ENCODE results near the gene CA11.

CA11 gene

DNA sequence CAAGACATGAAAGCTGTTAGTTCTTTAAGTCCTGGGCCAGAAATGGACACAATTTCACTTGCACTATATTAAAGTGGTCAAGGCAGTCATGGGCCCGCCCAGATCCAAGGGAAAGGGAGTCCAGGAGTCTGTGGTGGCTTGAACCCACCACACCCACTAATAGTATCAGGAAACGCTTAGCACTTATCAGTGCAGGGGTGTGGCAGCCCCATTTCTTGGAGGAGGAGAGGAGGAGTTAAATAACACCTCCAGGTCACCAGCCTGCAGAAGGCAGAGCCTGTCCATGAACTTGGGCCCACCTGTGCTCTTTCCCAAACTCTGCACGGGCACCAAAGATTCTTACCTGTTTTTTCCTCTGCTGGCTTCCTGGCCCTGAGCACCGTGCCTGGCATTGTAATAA is 32.2 kb upstream of the CA11 start:
- no peaks in the 10 kb centered on the region for H3K36me3 ChIP-seq (ENCODE audit: control insufficient read depth in 2 of 2, insufficient read depth in 2 of 2, low read length in 2 of 2)
- H3K27me3 ChIP-seq (ENCODE audit: control insufficient read depth in 1 of 2, insufficient read depth in 2 of 2, low read length in 2 of 2) = no peaks in the 10 kb centered on the region
- no peak overlapping the region for H3K9ac ChIP-seq (ENCODE audit: low read length in 2 of 2)
- no peak overlapping the region for H3K27ac ChIP-seq (ENCODE audit: low read length)
- no peak overlapping the region for H3K4me3 ChIP-seq (ENCODE audit: low read length in 2 of 2)
- peaks cover 12% of the 10 kb centered on the region for H3K4me1 ChIP-seq (ENCODE audit: control insufficient read depth, insufficient read depth, low read length)
- no peaks in the 10 kb centered on the region for H3K9me3 ChIP-seq (ENCODE audit: control insufficient read depth in 2 of 2, low read length in 2 of 2)

DNA sequence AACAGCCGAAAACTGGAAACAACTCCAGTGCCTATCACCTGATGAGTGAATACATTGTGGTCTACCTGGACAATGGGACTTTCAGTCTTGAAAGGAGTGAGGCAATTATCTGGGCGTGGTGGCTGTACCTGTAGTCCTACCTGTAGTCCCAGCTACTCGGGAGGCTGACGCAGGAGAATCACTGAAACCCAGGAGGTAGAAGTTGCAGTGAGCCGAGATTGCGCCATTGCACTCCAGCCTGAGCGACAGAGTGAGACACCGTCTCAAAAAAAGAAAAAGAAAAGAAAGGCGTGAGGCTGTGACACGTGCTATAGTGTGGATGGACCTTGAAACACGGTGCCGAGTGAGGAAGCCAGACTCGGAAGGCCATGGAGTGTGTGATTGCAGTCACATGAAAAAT is 30.9 kb upstream of the CA11 start:
- Histone ChIP-seq H3K27ac (ENCODE audit: low read length) (no peak overlapping the region), H3K27me3 (ENCODE audit: control insufficient read depth in 1 of 2, insufficient read depth in 2 of 2, low read length in 2 of 2) (no peaks in the 10 kb centered on the region), H3K9me3 (ENCODE audit: control insufficient read depth in 2 of 2, low read length in 2 of 2) (no peaks in the 10 kb centered on the region), H3K4me1 (ENCODE audit: control insufficient read depth, insufficient read depth, low read length) (peaks cover 12% of the 10 kb centered on the region), H3K4me3 (ENCODE audit: low read length in 2 of 2) (no peak overlapping the region), H3K9ac (ENCODE audit: low read length in 2 of 2) (no peak overlapping the region), H3K36me3 (ENCODE audit: control insufficient read depth in 2 of 2, insufficient read depth in 2 of 2, low read length in 2 of 2) (no peaks in the 10 kb centered on the region)

DNA sequence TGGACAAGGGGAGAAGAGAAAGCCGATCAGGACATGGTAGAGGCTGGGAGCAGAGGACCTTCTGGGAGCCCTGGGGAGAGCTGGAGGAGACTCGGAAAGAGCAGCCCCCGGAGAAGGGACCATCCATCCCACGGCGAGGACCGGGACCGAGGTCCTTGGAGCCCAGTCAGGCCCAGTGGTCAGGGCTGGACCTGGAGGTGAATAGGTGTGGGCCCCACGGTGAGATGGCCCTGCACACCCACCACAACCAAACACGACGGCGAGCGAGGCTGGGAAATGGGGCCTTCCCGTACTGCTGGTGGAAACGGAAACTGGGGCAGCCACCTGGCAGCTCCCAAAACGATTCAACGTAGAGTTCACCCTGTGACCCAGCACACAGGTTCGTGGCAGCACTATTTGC is 30.5 kb upstream of the CA11 start:
- Histone ChIP-seq H3K27me3 (ENCODE audit: control insufficient read depth in 1 of 2, insufficient read depth in 2 of 2, low read length in 2 of 2) (no peaks in the 10 kb centered on the region), H3K36me3 (ENCODE audit: control insufficient read depth in 2 of 2, insufficient read depth in 2 of 2, low read length in 2 of 2) (no peaks in the 10 kb centered on the region), H3K4me1 (ENCODE audit: control insufficient read depth, insufficient read depth, low read length) (peaks cover 12% of the 10 kb centered on the region), H3K9ac (ENCODE audit: low read length in 2 of 2) (no peak overlapping the region), H3K27ac (ENCODE audit: low read length) (no peak overlapping the region), H3K4me3 (ENCODE audit: low read length in 2 of 2) (no peak overlapping the region), H3K9me3 (ENCODE audit: control insufficient read depth in 2 of 2, low read length in 2 of 2) (no peaks in the 10 kb centered on the region)

DNA sequence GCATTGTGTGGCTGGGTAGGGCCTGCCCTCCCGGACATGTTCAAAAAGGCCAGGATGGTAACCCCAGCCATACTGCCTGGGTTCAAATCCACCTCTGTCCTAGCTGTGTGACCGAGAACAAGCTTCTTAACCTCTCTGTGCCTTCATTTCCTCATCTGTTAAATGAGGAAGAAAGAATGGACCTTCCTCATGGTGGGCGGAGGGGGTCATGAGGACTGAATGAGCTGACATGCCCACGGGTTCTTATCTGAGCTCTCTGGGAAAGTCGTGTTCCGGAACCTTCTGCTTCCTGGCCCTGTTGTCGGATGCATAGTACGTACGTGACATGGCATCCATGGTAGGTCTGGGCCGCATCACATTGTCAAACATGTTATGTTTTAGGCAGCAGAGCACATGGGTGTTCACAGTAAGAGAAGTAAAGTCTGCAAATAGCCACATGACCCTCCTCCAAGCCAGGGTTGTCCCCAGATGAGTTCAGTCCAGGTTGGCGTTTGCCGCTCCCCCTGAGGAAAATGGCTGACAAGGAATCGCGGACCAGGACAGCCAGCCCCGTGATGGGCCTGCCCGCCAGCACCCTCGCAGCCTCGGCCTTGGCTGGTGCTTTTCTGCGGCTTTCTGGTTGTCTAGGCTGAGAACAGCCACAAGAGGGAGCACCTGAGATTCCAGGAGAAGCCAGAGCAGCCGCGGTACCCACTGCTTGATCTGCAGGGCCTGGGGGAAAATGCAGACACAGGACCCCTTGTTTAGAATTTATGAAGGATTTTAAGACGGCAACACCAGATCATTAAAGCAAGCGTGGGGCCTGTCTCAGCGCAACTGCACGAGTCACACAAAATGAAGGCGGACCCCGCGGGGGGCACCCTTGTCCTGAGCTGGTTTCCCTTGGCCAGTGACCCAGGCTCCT is 29.2 kb upstream of the CA11 start:
- H3K36me3 ChIP-seq (ENCODE audit: control insufficient read depth in 2 of 2, insufficient read depth in 2 of 2, low read length in 2 of 2) = no peaks in the 10 kb centered on the region
- peaks cover 12% of the 10 kb centered on the region for H3K4me1 ChIP-seq (ENCODE audit: control insufficient read depth, insufficient read depth, low read length)
- H3K27ac ChIP-seq (ENCODE audit: low read length) = no peak overlapping the region
- H3K9ac ChIP-seq (ENCODE audit: low read length in 2 of 2) = peak overlapping the region in 1 of 2 donors; percentile 69
- no peaks in the 10 kb centered on the region for H3K9me3 ChIP-seq (ENCODE audit: control insufficient read depth in 2 of 2, low read length in 2 of 2)
- no peaks in the 10 kb centered on the region for H3K27me3 ChIP-seq (ENCODE audit: control insufficient read depth in 1 of 2, insufficient read depth in 2 of 2, low read length in 2 of 2)
- peak overlapping the region in 1 of 2 donors; percentile 47 for H3K4me3 ChIP-seq (ENCODE audit: low read length in 2 of 2)

DNA sequence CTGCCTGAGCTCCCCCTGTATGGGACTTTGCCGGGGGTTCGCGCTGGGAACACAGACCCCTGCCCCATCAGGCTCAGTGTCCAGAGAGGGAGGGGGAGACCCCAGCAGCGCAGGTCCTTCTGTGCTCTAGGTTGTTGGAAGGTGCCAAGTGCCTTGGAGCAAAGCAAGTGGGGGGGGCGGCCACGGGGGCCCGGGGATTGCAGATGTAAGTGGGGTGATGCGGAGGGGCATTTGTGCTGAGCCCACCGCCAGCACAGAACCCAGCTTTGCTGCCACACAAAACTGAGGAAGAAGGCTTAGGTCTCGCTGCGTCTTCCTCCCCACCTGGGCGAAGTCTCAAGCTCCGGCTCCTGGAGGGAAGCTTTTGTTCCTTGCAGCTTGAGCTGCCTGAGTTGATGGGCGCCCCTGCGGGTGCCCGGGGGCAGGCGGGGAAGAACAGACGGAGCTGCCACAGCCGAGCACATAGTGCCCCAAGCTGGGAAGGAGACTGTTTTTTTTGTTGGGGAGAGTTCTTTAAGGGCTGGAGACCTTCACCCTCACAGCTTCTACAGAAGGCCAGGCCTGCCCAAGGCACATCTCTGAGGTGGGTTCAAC is 28.3 kb upstream of the CA11 start:
- Histone ChIP-seq H3K4me1 (ENCODE audit: control insufficient read depth, insufficient read depth, low read length) (peaks cover 12% of the 10 kb centered on the region), H3K9ac (ENCODE audit: low read length in 2 of 2) (no peak overlapping the region), H3K36me3 (ENCODE audit: control insufficient read depth in 2 of 2, insufficient read depth in 2 of 2, low read length in 2 of 2) (no peaks in the 10 kb centered on the region), H3K9me3 (ENCODE audit: control insufficient read depth in 2 of 2, low read length in 2 of 2) (no peaks in the 10 kb centered on the region), H3K4me3 (ENCODE audit: low read length in 2 of 2) (no peak overlapping the region), H3K27ac (ENCODE audit: low read length) (no peak overlapping the region), H3K27me3 (ENCODE audit: control insufficient read depth in 1 of 2, insufficient read depth in 2 of 2, low read length in 2 of 2) (no peaks in the 10 kb centered on the region)

DNA sequence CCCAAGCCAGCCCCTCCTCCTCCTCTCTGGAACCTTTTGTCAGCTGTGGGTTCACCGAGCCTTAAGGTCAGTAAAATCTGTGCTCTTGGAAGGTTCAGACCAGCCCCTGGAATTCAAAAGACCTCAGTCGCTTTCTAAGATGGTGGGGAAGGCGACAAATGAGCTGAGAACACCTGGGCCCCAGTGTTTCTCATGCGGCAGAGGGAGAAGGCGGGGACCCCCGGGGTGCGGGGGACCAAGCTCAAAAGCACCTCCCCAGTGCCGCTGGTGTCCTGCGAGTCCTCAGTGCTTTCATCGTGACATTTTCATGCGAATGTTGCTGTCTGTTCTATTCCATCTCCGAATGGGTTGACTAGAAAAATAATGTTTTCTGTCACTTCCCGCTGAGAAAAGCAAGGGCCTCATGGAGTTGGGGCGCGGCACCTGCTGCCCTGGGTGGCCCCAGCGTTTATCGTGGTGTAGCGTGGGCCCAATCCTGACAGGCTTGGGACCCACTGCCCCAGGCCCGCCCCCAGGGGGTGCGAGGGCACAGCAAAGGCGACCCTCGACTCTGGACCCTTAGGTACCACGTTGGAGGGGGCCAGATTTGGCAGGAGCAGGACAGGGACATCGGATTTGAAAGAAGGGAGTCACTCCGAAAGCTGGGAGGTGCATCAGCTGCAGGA is 27.6 kb upstream of the CA11 start:
- H3K36me3 ChIP-seq (ENCODE audit: control insufficient read depth in 2 of 2, insufficient read depth in 2 of 2, low read length in 2 of 2) = no peaks in the 10 kb centered on the region
- no peak overlapping the region for H3K9ac ChIP-seq (ENCODE audit: low read length in 2 of 2)
- no peaks in the 10 kb centered on the region for H3K9me3 ChIP-seq (ENCODE audit: control insufficient read depth in 2 of 2, low read length in 2 of 2)
- no peak overlapping the region for H3K4me3 ChIP-seq (ENCODE audit: low read length in 2 of 2)
- H3K4me1 ChIP-seq (ENCODE audit: control insufficient read depth, insufficient read depth, low read length) = peaks cover 12% of the 10 kb centered on the region
- no peak overlapping the region for H3K27ac ChIP-seq (ENCODE audit: low read length)
- H3K27me3 ChIP-seq (ENCODE audit: control insufficient read depth in 1 of 2, insufficient read depth in 2 of 2, low read length in 2 of 2) = no peaks in the 10 kb centered on the region

DNA sequence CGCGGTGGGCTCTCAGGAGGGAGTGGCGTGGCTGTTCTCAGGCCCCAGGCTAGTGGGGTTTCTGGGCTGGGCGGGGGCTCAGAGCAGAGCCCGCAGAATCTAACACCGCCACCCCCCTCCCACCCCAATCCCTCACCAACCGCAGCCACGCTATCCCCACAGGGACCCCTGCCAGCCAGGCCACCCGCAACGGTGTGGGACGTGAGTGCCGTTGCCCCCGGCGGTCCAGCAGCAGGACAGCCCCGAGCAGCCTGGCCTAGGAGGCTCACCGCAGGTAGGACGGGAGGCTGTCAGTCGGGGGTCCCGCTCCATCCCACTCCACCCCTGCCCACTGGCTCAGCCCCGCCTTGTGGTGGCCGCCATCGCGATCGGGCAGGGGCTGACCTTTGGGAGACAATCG is 27.0 kb upstream of the CA11 start, which contains the start of gene NTN5:
Gene NTN5, minus strand, starts transcription at position 24 of the 400 bp plus-strand sequence. CDS start 2,031 bp downstream, outside the sequence.
- H3K4me3 ChIP-seq (ENCODE audit: low read length in 2 of 2) = no peak within 1 kb of the TSS
- no peaks in the 10 kb centered on the region for H3K36me3 ChIP-seq (ENCODE audit: control insufficient read depth in 2 of 2, insufficient read depth in 2 of 2, low read length in 2 of 2)
- H3K9me3 ChIP-seq (ENCODE audit: control insufficient read depth in 2 of 2, low read length in 2 of 2) = no peaks in the 10 kb centered on the region
- no peak within 1 kb of the TSS for H3K9ac ChIP-seq (ENCODE audit: low read length in 2 of 2)
- H3K27me3 ChIP-seq (ENCODE audit: control insufficient read depth in 1 of 2, insufficient read depth in 2 of 2, low read length in 2 of 2) = no peaks in the 10 kb centered on the region
- H3K4me1 ChIP-seq (ENCODE audit: control insufficient read depth, insufficient read depth, low read length) = peaks cover 12% of the 10 kb centered on the region
- no peak within 1 kb of the TSS for H3K27ac ChIP-seq (ENCODE audit: low read length)

DNA sequence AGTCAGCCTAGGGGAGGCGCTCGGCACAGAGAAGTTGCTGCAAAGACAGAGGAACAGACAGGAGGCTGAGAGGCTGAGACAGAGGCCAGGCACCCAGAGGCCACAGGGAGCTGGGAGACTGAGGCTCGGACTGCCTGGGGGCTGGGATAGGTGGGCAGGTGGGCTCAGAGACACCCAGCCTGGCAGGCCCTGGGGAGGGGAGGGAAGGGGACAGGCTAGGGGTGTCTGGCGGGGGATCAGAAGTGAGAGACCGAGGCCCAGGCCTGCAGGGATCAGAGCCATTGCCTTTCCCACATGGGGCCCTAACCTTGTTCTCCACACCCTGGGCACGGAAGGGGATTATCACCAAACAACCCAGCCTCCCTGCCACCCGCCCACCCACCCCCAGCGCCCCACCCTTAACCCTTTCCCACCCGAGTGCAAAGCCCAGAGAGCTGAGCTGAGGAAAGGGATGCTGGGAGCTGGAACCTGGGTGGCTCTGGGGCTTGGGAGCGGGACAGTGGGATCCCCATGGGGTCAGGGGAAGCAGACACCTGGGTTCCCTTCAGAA is 25.5 kb upstream of the CA11 start:
- Histone ChIP-seq H3K27me3 (ENCODE audit: control insufficient read depth in 1 of 2, insufficient read depth in 2 of 2, low read length in 2 of 2) (no peaks in the 10 kb centered on the region), H3K4me1 (ENCODE audit: control insufficient read depth, insufficient read depth, low read length) (peaks cover 12% of the 10 kb centered on the region), H3K36me3 (ENCODE audit: control insufficient read depth in 2 of 2, insufficient read depth in 2 of 2, low read length in 2 of 2) (no peaks in the 10 kb centered on the region), H3K27ac (ENCODE audit: low read length) (no peak overlapping the region), H3K4me3 (ENCODE audit: low read length in 2 of 2) (no peak overlapping the region), H3K9me3 (ENCODE audit: control insufficient read depth in 2 of 2, low read length in 2 of 2) (no peaks in the 10 kb centered on the region), H3K9ac (ENCODE audit: low read length in 2 of 2) (no peak overlapping the region)

DNA sequence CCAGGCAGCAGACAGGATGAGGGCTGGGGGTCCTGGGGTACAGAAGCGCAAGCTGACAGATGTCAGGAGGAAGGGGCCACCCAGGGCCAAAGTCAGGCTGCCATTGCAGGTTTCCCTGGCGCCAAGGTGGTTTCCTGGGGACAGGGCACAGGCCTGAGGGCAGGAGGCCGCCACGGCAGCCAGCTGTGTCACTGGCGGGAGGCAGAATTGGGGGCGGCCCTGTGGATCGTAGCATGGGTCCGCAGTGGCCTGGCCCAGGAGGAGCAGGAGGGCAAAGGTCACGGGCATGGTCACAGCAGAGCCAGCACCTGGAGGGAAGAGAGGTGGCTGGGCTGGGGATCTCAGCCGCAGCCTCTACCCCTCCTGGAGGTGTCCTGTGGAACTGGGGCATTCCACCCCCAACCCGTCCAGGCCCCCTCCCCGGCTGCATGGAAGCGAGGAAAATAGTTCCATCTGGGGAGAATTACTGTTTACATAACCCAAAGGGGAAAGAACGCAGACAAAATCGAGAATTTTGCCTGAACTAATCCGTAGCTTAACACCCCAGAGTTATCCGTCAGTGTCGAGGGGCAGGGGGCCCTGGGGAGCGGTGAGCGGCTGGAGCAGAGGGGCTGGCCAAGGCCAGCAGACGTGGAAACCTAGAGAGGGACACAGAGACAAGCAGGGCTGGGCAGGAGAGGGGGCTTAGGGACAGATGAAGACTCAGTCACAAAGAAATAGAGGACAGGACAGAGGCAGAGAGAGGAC is 24.9 kb upstream of the CA11 start:
- H3K27me3 ChIP-seq (ENCODE audit: control insufficient read depth in 1 of 2, insufficient read depth in 2 of 2, low read length in 2 of 2) = no peaks in the 10 kb centered on the region
- H3K9ac ChIP-seq (ENCODE audit: low read length in 2 of 2) = no peak overlapping the region
- H3K27ac ChIP-seq (ENCODE audit: low read length) = no peak overlapping the region
- no peak overlapping the region for H3K4me3 ChIP-seq (ENCODE audit: low read length in 2 of 2)
- no peaks in the 10 kb centered on the region for H3K9me3 ChIP-seq (ENCODE audit: control insufficient read depth in 2 of 2, low read length in 2 of 2)
- H3K4me1 ChIP-seq (ENCODE audit: control insufficient read depth, insufficient read depth, low read length) = peaks cover 12% of the 10 kb centered on the region
- H3K36me3 ChIP-seq (ENCODE audit: control insufficient read depth in 2 of 2, insufficient read depth in 2 of 2, low read length in 2 of 2) = no peaks in the 10 kb centered on the region
